ENCODE measurements around the gene UBXN4. TPM values are rescaled to one million over a fixed set of nuclear protein-coding genes. Genes with fewer than 3 reads are reported as not detected.

The UBXN4 gene
- total RNA-seq, 1 donor from 2014 or later = 131 TPM

DNA sequence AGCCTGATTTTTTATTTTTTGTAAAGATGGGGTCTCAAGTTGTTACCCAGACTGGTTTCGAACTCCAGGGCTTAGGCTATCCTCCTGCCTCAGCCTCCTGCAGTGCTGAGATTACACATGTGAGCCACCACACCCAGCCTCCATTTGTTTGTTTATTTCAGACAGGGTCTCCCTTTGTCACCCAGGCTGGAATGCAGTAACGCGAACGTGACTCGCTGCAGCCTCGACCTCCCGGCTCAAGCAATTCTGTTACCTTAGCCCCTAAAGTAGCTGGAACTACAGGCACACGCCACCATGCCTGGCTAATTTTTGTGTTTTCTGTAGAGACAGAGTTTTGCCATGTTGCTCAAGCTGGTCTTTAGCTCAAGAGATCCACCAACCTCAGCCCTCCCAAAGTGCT, 27.2 kb downstream of the UBXN4 start:
- TF ChIP-seq, protein P1, sequence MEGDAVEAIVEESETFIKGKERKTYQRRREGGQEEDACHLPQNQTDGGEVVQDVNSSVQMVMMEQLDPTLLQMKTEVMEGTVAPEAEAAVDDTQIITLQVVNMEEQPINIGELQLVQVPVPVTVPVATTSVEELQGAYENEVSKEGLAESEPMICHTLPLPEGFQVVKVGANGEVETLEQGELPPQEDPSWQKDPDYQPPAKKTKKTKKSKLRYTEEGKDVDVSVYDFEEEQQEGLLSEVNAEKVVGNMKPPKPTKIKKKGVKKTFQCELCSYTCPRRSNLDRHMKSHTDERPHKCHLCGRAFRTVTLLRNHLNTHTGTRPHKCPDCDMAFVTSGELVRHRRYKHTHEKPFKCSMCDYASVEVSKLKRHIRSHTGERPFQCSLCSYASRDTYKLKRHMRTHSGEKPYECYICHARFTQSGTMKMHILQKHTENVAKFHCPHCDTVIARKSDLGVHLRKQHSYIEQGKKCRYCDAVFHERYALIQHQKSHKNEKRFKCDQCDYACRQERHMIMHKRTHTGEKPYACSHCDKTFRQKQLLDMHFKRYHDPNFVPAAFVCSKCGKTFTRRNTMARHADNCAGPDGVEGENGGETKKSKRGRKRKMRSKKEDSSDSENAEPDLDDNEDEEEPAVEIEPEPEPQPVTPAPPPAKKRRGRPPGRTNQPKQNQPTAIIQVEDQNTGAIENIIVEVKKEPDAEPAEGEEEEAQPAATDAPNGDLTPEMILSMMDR (IDR thresholded peaks at IDR 0.05; ENCODE audit: unreplicated experiment) = no peak
- Mint-ChIP-seq H3K4me1 (no peaks in the 10 kb centered on the region), H3K4me3 (no peak overlapping the region), H3K27me3 (ENCODE audit: low read depth) (no peaks in the 10 kb centered on the region), H3K36me3 (peaks cover 52% of the 10 kb centered on the region), H3K27ac (no peak overlapping the region), H3K9me3 (peaks cover 8% of the 10 kb centered on the region)
- no peak for DNase-seq (ENCODE audit: low spot score in 2 of 2, unreplicated experiment in 2 of 2)

DNA sequence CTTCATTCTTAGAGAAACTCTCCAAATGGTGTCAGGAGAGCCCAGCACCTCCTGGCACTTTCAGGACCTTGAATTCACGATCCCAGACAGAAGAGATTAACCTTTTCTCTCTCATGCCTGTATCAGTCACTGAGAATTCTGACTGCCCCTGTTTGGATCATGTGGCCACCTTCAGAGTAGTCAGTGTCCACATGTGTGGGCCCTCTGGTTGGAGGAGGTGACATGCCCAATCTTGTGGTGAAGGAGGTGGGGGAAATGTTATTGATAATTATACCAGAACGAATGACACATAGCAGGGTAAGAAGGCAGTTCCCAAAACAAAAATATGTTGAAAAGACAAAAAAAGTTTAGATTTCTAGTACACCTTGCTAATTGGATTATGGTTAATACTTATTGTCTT, 31.7 kb downstream of the UBXN4 start:
- no peak for DNase-seq (ENCODE audit: low spot score in 2 of 2, unreplicated experiment in 2 of 2)
- Mint-ChIP-seq H3K4me3 (no peak overlapping the region), H3K36me3 (peaks cover 61% of the 10 kb centered on the region), H3K4me1 (no peaks in the 10 kb centered on the region), H3K27ac (no peak overlapping the region), H3K27me3 (ENCODE audit: low read depth) (no peaks in the 10 kb centered on the region), H3K9me3 (peaks cover 8% of the 10 kb centered on the region)
- TF ChIP-seq, protein P1 (IDR thresholded peaks at IDR 0.05; ENCODE audit: unreplicated experiment) = no peak

DNA sequence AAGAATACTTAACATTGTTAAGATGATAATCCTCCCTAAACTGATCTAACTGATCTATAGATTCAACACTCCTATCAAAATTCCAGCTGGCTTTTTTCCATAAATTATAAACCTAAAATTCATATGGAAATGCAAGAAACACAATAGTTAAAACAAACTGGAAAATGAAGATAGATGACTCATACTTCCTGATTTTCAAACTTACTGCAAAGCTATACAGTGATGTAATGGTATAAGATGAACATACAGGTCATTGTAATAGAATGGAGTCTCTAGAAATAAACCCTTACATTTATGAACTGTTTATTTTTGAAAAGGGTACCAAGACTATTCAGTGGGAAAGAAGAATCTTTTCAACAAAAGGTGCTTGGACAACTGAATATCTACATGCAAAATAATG, 32.3 kb downstream of the UBXN4 start:
- Mint-ChIP-seq H3K36me3 (peaks cover 63% of the 10 kb centered on the region), H3K27ac (no peak overlapping the region), H3K27me3 (ENCODE audit: low read depth) (no peaks in the 10 kb centered on the region), H3K4me1 (no peaks in the 10 kb centered on the region), H3K4me3 (no peak overlapping the region), H3K9me3 (peaks cover 8% of the 10 kb centered on the region)
- no peak for DNase-seq (ENCODE audit: low spot score in 2 of 2, unreplicated experiment in 2 of 2)
- TF ChIP-seq, protein P1 (IDR thresholded peaks at IDR 0.05; ENCODE audit: unreplicated experiment) = no peak

DNA sequence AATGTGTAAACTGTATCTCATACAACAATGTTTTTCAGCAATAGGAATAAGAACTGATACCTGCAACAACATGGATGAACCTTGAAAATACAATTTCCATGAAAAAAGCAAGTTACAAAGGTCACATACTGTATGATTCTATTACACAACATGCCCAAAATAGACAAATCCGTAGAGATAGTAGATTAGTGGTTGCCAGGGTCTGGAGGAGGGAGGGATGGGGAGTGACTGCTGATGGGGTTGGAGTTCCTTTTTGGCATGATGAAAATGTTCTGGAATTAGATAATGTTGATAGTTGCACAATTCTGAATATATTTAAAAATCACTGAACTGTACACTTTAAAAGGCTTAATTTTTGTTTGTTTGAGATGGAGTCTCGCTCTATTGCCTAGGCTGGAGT, 33.8 kb downstream of the UBXN4 start:
- no peak for DNase-seq (ENCODE audit: low spot score in 2 of 2, unreplicated experiment in 2 of 2)
- Mint-ChIP-seq H3K27me3 (ENCODE audit: low read depth) (no peaks in the 10 kb centered on the region), H3K27ac (no peak overlapping the region), H3K4me3 (no peak overlapping the region), H3K4me1 (no peaks in the 10 kb centered on the region), H3K9me3 (peaks cover 8% of the 10 kb centered on the region), H3K36me3 (peaks cover 60% of the 10 kb centered on the region)
- TF ChIP-seq, protein P1 (IDR thresholded peaks at IDR 0.05; ENCODE audit: unreplicated experiment) = no peak

DNA sequence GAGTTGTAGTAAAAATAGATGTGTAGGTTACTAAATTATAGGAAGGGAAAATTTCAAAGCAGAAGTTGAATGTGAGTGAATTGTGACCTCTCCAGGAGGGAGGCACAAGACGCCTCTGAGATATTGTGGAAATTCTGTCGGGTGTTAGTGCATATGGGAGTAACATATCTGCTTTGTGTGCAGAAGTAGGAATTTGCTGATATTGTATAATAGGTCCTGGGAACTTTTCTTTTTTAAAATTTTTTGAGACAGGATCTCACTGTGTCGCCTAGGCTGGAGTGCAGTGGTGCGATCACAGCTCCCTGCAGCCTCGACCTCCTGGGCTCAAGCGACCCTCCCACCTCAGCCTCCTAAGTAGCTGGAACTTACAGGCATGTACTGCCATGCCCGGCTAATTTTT, 34.7 kb downstream of the UBXN4 start:
- Mint-ChIP-seq H3K36me3 (peaks cover 63% of the 10 kb centered on the region), H3K27me3 (ENCODE audit: low read depth) (no peaks in the 10 kb centered on the region), H3K27ac (no peak overlapping the region), H3K9me3 (peaks cover 8% of the 10 kb centered on the region), H3K4me1 (no peaks in the 10 kb centered on the region), H3K4me3 (no peak overlapping the region)
- no peak for DNase-seq (ENCODE audit: low spot score in 2 of 2, unreplicated experiment in 2 of 2)
- TF ChIP-seq, protein P1 (IDR thresholded peaks at IDR 0.05; ENCODE audit: unreplicated experiment) = no peak

DNA sequence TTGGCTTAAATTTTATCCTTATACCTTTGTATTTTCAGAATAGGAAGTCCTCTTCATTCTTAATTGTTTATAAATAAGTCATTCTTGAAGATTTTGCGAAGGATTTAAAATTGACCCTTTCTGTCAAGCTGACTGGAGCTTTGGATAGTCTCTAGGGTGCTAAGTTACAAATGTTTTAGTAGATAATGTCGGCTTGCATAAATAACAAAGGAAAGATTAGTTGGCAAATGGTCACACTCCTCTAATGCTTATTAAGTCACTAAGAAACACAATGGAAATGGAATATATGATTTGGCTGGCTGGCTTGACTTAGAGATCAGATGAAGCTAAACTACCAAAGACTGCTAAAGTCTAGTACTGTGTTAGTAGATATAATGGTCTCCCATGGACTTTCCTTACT, 40.6 kb downstream of the UBXN4 start:
- TF ChIP-seq, protein P1 (IDR thresholded peaks at IDR 0.05; ENCODE audit: unreplicated experiment) = no peak
- H3K27me3 Mint-ChIP-seq (ENCODE audit: low read depth) = no peaks in the 10 kb centered on the region
- DNase-seq (ENCODE audit: low spot score in 2 of 2, unreplicated experiment in 2 of 2) = no peak
- H3K27ac Mint-ChIP-seq = no peak overlapping the region
- H3K9me3 Mint-ChIP-seq = peaks cover 11% of the 10 kb centered on the region
- H3K4me3 Mint-ChIP-seq = no peak overlapping the region
- H3K4me1 Mint-ChIP-seq = no peaks in the 10 kb centered on the region
- peaks cover 69% of the 10 kb centered on the region for H3K36me3 Mint-ChIP-seq
